Gastroesophageal sphincter (tissue), 3 donors: ENCODE measurements around the gene MRTFB.

Experiments used
- CTCF ChIP-seq, 4 experiments: fragments of 200-600 bp in 2 of 4; fragments of 450-650 bp in 2 of 4; sonication (generic) in 1 of 4; IDR thresholded peaks; one replicate each; pipeline ENCODE4 v1.5.1; 2017 to 2019; ENCODE audit warnings: antibody characterized with exemption in 4 of 4, mild to moderate bottlenecking in 2 of 4, moderate library complexity in 2 of 4
- EP300 ChIP-seq: sonication (generic); formaldehyde crosslinking; IDR thresholded peaks from one replicate; pipeline ENCODE4 v1.6.1; 2017; ENCODE audit warnings: antibody characterized with exemption, mild to moderate bottlenecking
- POLR2A ChIP-seq, 2 donors: fragments of 450-650 bp; IDR thresholded peaks; one replicate each; pipeline ENCODE4 v1.6.1; 2017; ENCODE audit warnings: antibody characterized with exemption in 2 of 2, mild to moderate bottlenecking in 2 of 2, moderate library complexity in 1 of 2

- TF ChIP-seq CTCF (IDR thresholded peaks at IDR 0.05) (no peak), POLR2A (IDR thresholded peaks at IDR 0.05) (no peak), EP300 (no peak)
These were observed 225.5 kb downstream of the MRTFB start for GRCh38 chr16:14296663-14297062.
